Fibroblast of pulmonary artery (primary cell): ENCODE measurements around the gene C18orf54.
"Not testable (repeated sequence)": the region's sequence is repeated elsewhere in the genome, so short reads cannot be mapped to it uniquely, and the experiment has no call there.

Experiments used
- DNase-seq: peaks from one replicate; pipeline ENCODE4 v3.0.0-alpha.2; 2010; ENCODE audit warnings: low read depth
- H3K4me3 ChIP-seq: replicated peaks from 2 replicates; pipeline ENCODE4 v1.5.1; 2011; ENCODE audit warnings: low read depth, mild to moderate bottlenecking, control low read depth, low read length, moderate library complexity
- TF ChIP-seq, protein P1 (sequence below): IDR thresholded peaks from 2 replicates; pipeline ENCODE4 v1.5.1; 2011; ENCODE audit warnings: mild to moderate bottlenecking, control low read depth, low read length, inconsistent platforms; ENCODE audit errors: missing control alignments

C18orf54 gene

DNA sequence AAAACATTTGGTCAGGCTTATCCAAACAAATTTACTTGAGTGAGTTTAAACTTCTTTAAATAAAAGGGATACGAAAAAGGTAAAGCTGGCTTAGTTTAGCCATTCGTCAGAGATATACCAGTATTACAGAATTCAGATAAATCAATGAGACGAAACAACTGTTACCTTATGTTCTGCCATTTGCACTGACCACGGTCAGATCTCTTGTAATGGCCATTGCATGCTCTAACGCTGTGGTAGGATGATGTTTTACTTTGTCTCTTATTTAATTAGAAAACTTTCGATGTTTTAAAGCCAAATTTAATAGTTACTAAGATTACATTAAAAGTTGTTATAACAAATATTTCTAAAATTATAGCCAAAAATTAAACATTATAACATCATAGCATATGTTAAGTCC lies 1.5 kb downstream of the C18orf54 start:
- TF ChIP-seq, protein P1, sequence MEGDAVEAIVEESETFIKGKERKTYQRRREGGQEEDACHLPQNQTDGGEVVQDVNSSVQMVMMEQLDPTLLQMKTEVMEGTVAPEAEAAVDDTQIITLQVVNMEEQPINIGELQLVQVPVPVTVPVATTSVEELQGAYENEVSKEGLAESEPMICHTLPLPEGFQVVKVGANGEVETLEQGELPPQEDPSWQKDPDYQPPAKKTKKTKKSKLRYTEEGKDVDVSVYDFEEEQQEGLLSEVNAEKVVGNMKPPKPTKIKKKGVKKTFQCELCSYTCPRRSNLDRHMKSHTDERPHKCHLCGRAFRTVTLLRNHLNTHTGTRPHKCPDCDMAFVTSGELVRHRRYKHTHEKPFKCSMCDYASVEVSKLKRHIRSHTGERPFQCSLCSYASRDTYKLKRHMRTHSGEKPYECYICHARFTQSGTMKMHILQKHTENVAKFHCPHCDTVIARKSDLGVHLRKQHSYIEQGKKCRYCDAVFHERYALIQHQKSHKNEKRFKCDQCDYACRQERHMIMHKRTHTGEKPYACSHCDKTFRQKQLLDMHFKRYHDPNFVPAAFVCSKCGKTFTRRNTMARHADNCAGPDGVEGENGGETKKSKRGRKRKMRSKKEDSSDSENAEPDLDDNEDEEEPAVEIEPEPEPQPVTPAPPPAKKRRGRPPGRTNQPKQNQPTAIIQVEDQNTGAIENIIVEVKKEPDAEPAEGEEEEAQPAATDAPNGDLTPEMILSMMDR: no peak
- DNase-seq: peak; percentile 22
- H3K4me3 ChIP-seq: peak overlapping the region; percentile 78

DNA sequence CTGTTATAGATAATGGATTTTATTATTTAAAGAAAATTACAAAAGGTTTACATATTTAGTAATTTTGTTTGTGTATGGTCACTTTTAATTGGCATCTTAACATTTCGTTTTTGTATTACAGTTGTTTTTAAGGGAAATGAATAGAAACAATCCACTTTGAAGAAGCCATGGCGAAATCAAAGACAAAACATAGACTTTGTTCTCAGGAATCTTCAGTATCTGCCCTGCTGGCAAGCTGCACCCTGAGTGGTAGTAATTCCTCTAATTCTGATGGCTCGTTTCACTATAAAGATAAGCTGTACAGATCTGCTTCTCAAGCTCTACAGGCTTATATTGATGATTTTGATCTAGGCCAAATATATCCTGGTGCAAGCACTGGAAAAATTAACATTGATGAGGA lies 2.7 kb downstream of the C18orf54 start:
- H3K4me3 ChIP-seq: no peak overlapping the region
- TF ChIP-seq, protein P1: no peak
- peak; percentile 16 for DNase-seq

DNA sequence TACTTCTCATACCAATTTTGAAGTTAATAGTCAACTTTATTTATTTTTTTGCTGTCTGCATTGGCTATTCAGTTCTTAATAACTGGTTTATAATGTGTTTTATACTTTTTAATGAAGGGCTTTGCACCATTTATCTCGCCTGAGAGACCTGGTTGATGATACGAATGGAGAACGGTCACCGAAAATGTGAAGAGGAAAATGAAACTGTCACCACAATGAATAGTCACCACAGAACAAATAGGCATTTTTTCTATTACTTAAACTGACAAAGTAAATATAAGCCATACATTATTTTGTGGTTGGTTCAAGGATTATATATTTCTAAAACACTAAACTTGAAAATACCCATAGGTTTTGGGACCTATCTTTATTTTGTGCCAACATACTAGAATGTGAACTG lies 20.4 kb downstream of the C18orf54 start:
- no peak for DNase-seq
- H3K4me3 ChIP-seq: no peak overlapping the region
- TF ChIP-seq, protein P1: no peak

- no peak overlapping the region for H3K4me3 ChIP-seq
Measured at GRCh38 chr18:54381640-54382039, 23.9 kb downstream of the C18orf54 start.

GRCh38 chr18:54382076-54382475 lies 24.4 kb downstream of the C18orf54 start:
- TF ChIP-seq, protein P1: no peak
- DNase-seq: no peak
- H3K4me3 ChIP-seq: no peak overlapping the region

More at GRCh38 chr18:54381640-54382039, 23.9 kb downstream of the C18orf54 start:
- TF ChIP-seq, protein P1: no peak
- no peak for DNase-seq

DNA sequence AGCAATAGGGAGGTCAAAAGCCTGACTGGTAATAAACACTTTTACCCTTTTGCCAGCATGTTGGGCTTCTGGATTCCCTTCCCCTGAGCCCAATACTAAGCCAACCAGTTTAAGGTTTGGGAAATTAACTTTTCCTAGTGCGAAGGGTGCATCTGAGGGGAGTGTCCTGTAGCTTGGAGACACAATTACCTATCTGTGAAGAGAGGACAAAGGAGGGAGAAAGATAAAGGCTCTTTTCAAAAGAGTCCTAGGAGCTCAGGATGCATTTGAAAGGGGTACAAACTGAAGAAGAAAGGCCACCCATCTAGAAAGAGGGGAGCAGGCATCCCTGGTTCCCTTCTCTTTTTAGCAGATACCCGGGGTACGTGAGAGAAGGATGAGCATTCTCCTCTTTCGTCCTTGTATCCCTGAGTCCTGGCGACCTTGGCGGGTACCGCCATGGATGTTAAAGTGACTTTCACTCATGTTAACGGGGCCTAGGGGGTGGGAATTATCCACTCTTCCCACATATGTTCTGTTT lies 25.1 kb downstream of the C18orf54 start:
- TF ChIP-seq, protein P1: no peak
- no peak overlapping the region for H3K4me3 ChIP-seq
- DNase-seq: no peak

GRCh38 chr18:54386043-54386442 lies 28.3 kb downstream of the C18orf54 start:
- DNase-seq: no peak
- no peak overlapping the region for H3K4me3 ChIP-seq
- TF ChIP-seq, protein P1: no peak

- DNase-seq, H3K4me3 ChIP-seq: not testable (repeated sequence)
Measured at GRCh38 chr18:54386800-54387495, 29.2 kb downstream of the C18orf54 start.
